H9 (cell line): ENCODE results near the gene HBA1. TPM values are rescaled to one million over a fixed set of nuclear protein-coding genes. Genes with fewer than 3 reads are reported as not detected.

ENCODE experiments used
- DNase-seq: peaks from one replicate; pipeline ENCODE4 v3.0.0-alpha.2; 2017
- H2AFZ ChIP-seq: one replicate; pipeline ENCODE4 v1.6.1; 2013; ENCODE audit warnings: mild to moderate bottlenecking, low read length, control low read depth, moderate library complexity
- H2AK5ac ChIP-seq: 2 replicates; pipeline ENCODE4 v1.6.1; 2013; ENCODE audit warnings: low read length, control low read depth, mixed read lengths; ENCODE audit not compliant: insufficient read length
- H2BK120ac ChIP-seq: one replicate; pipeline ENCODE4 v1.6.1; 2013; ENCODE audit warnings: low read depth, mild to moderate bottlenecking, low read length, control low read depth, inconsistent platforms; ENCODE audit not compliant: poor library complexity, severe bottlenecking
- H2BK12ac ChIP-seq: 2 replicates; pipeline ENCODE4 v1.6.1; 2013; ENCODE audit warnings: low read length, control low read depth, mixed read lengths, low read depth; ENCODE audit not compliant: insufficient read length
- H2BK15ac ChIP-seq: 2 replicates; pipeline ENCODE4 v1.6.1; 2013; ENCODE audit warnings: low read depth, low read length, control low read depth
- H2BK20ac ChIP-seq: one replicate; pipeline ENCODE4 v1.6.1; 2013; ENCODE audit warnings: low read depth, mild to moderate bottlenecking, low read length, control low read depth, inconsistent platforms; ENCODE audit not compliant: poor library complexity, severe bottlenecking
- H2BK5ac ChIP-seq: 2 replicates; pipeline ENCODE4 v1.6.1; 2013; ENCODE audit warnings: low read length, control low read depth, mixed read lengths; ENCODE audit not compliant: insufficient read length
- H3K14ac ChIP-seq: 2 replicates; pipeline ENCODE4 v1.6.1; 2013; ENCODE audit warnings: low read length, control low read depth; ENCODE audit not compliant: insufficient read depth
- H3K18ac ChIP-seq: 2 replicates; pipeline ENCODE4 v1.6.1; 2013; ENCODE audit warnings: low read depth, mild to moderate bottlenecking, mixed read lengths, low read length, control low read depth; ENCODE audit not compliant: insufficient read length
- H3K23ac ChIP-seq: 2 replicates; pipeline ENCODE4 v1.6.1; 2013; ENCODE audit warnings: low read length, control low read depth, mixed read lengths, low read depth; ENCODE audit not compliant: insufficient read length
- H3K23me2 ChIP-seq: 2 replicates; pipeline ENCODE4 v1.6.1; 2013; ENCODE audit warnings: low read depth, mild to moderate bottlenecking, mixed read lengths, low read length, control low read depth; ENCODE audit not compliant: insufficient read length, poor library complexity, severe bottlenecking
- H3K27ac ChIP-seq: 2 replicates; pipeline ENCODE4 v1.5.1; 2013; ENCODE audit warnings: low read length, control low read depth, mixed read lengths, low read depth; ENCODE audit not compliant: insufficient read length
- H3K27me3 ChIP-seq: 2 replicates; pipeline ENCODE4 v1.6.1; 2013; ENCODE audit warnings: low read length, control low read depth, inconsistent platforms; ENCODE audit not compliant: insufficient read depth
- H3K4ac ChIP-seq: 2 replicates; pipeline ENCODE4 v1.6.1; 2013; ENCODE audit warnings: low read depth, mild to moderate bottlenecking, control low read depth, inconsistent platforms, low read length, moderate library complexity
- H3K4me1 ChIP-seq: 2 replicates; pipeline ENCODE4 v1.6.1; 2013; ENCODE audit warnings: low read length, control low read depth, inconsistent platforms; ENCODE audit not compliant: insufficient read depth
- H3K4me2 ChIP-seq: 2 replicates; pipeline ENCODE4 v1.6.1; 2013; ENCODE audit warnings: low read length, control low read depth, mixed read lengths; ENCODE audit not compliant: insufficient read length, insufficient read depth
- H3K56ac ChIP-seq: 2 replicates; pipeline ENCODE4 v1.6.1; 2013; ENCODE audit warnings: low read depth, mild to moderate bottlenecking, mixed read lengths, low read length, control low read depth; ENCODE audit not compliant: insufficient read length
- H3K79me1 ChIP-seq: 2 replicates; pipeline ENCODE4 v1.6.1; 2013; ENCODE audit warnings: low read depth, mild to moderate bottlenecking, moderate library complexity, low read length, control low read depth, inconsistent platforms; ENCODE audit not compliant: insufficient read depth, poor library complexity, severe bottlenecking
- H3K79me2 ChIP-seq: 2 replicates; pipeline ENCODE4 v1.6.1; 2013; ENCODE audit warnings: low read length, control low read depth, inconsistent platforms; ENCODE audit not compliant: insufficient read depth
- H3K9ac ChIP-seq: 2 replicates; pipeline ENCODE4 v1.6.1; 2013; ENCODE audit warnings: low read length, control low read depth, mixed read lengths; ENCODE audit not compliant: insufficient read length; ENCODE audit errors: extremely low read depth
- H3K9me3 ChIP-seq: one replicate; pipeline ENCODE4 v1.6.1; 2013; ENCODE audit warnings: low read depth, low read length, inconsistent platforms; ENCODE audit not compliant: control insufficient read depth
- H3T11ph ChIP-seq: one replicate; pipeline ENCODE4 v1.6.1; 2013; ENCODE audit warnings: mild to moderate bottlenecking, low read length, control low read depth, inconsistent platforms
- H4K20me1 ChIP-seq: one replicate; pipeline ENCODE4 v1.6.1; 2013; ENCODE audit not compliant: control insufficient read depth, insufficient read length, insufficient read depth
- H4K5ac ChIP-seq: 2 replicates; pipeline ENCODE4 v1.6.1; 2013; ENCODE audit warnings: low read depth, mild to moderate bottlenecking, mixed read lengths, low read length, control low read depth; ENCODE audit not compliant: insufficient read length
- H4K8ac ChIP-seq: replicated peaks from 2 replicates; pipeline ENCODE4 v1.6.1; 2013; ENCODE audit warnings: low read length, control low read depth, mixed read lengths, low read depth; ENCODE audit not compliant: insufficient read length
- H4K91ac ChIP-seq: 2 replicates; pipeline ENCODE4 v1.6.1; 2013; ENCODE audit warnings: low read depth, mild to moderate bottlenecking, moderate library complexity, mixed read lengths, low read length, control low read depth; ENCODE audit not compliant: insufficient read length
- H3K27ac Mint-ChIP-seq, 3 experiments: 2 replicates in 2 of 3; 3 replicates in 1 of 3; pipeline ENCODE4 v1.8.0; 2020 to 2021; ENCODE audit warnings: mixed read lengths in 3 of 3, mild to moderate bottlenecking in 1 of 3, moderate library complexity in 1 of 3
- H3K27me3 Mint-ChIP-seq: 2 replicates; pipeline ENCODE4 v1.8.0; 2021; ENCODE audit warnings: low read depth, mild to moderate bottlenecking, moderate library complexity, mixed read lengths
- H3K36me3 Mint-ChIP-seq, 3 experiments: 2 replicates in 2 of 3; 3 replicates in 1 of 3; pipeline ENCODE4 v1.8.0; 2020 to 2021; ENCODE audit warnings: low read depth in 3 of 3, mixed read lengths in 3 of 3; ENCODE audit not compliant: insufficient read depth in 1 of 3
- H3K4me1 Mint-ChIP-seq, 2 experiments: 2 replicates each; pipeline ENCODE4 v1.8.0; 2020; ENCODE audit warnings: mixed read lengths in 2 of 2
- H3K4me3 Mint-ChIP-seq, 2 experiments: 2 replicates in 1 of 2; 3 replicates in 1 of 2; pipeline ENCODE4 v1.8.0; 2020 to 2021; ENCODE audit warnings: mild to moderate bottlenecking in 2 of 2, mixed read lengths in 2 of 2, moderate library complexity in 1 of 2
- H3K9me3 Mint-ChIP-seq, 2 experiments: 2 replicates in 1 of 2; 3 replicates in 1 of 2; pipeline ENCODE4 v1.8.0; 2020; ENCODE audit warnings: mild to moderate bottlenecking in 2 of 2, mixed read lengths in 2 of 2, moderate library complexity in 1 of 2
- CTCF ChIP-seq: fragments of 200-600 bp; sonication (generic); conservative IDR thresholded peaks from 3 replicates; pipeline ENCODE4 v1.8.0; 2021; ENCODE audit warnings: antibody characterized with exemption, mild to moderate bottlenecking
- WGBS: extraction: QIAGEN DNeasy Blood & Tissue Kit; methylation state at CpG from one replicate; pipeline ENCODE4 v1.1.7; 2013; ENCODE audit warnings: missing lambda C conversion rate, low lambda C conversion rate, mixed read lengths; ENCODE audit not compliant: insufficient read length; ENCODE audit errors: extremely low coverage; 5-methylcytosine and 5-hydroxymethylcytosine counted together
- total RNA-seq: library from RNA; stranded (reverse); gene quantifications from 2 replicates; pipeline ENCODE4 v1.2.1, GENCODE V29; 2021

The HBA1 gene
- total RNA-seq, 1 experiment from 2014 or later, result 7.2 TPM

GRCh38 chr16:154217-155030 lies 22.1 kb upstream of the HBA1 start:
- Histone ChIP-seq H3K27me3 (peaks cover 9% of the 10 kb centered on the region; the same call in 1 of the 2 replicates), H3K9ac (no peak overlapping the region), H4K8ac (no peak overlapping the region), H4K20me1 (no peaks in the 10 kb centered on the region), H3K18ac (no peak overlapping the region), H2BK120ac (no peak overlapping the region), H2BK12ac (no peak overlapping the region), H2AK5ac (no peak overlapping the region), H3K23ac (no peak overlapping the region), H2BK20ac (no peak overlapping the region), H4K91ac (no peak overlapping the region), H3K27ac (no peak overlapping the region), H3K79me1 (no peaks in the 10 kb centered on the region), H2BK15ac (no peak overlapping the region), H3K4me2 (peak overlapping the region; percentile 86), H3K14ac (no peak overlapping the region), H3K4me1 (no peaks in the 10 kb centered on the region), H2BK5ac (no peak overlapping the region), H3K79me2 (no peaks in the 10 kb centered on the region), H4K5ac (no peak overlapping the region), H3T11ph (no peak overlapping the region), H3K4ac (no peak overlapping the region), H3K56ac (no peak overlapping the region), H3K23me2 (peaks cover 7% of the 10 kb centered on the region), H3K9me3 (no peaks in the 10 kb centered on the region), H2AFZ (no peak overlapping the region)
- Mint-ChIP-seq H3K9me3 (peaks cover 5 to 9% of the 10 kb centered on the region in 2 experiments; a peak in 3 of 5 replicates), H3K36me3 (no peaks in the 10 kb centered on the region), H3K4me1 (peaks cover 9% of the 10 kb centered on the region in 2 experiments), H3K27ac (no peak overlapping the region), H3K27me3 (peaks cover 82% of the 10 kb centered on the region), H3K4me3 (peak overlapping the region; percentile 63 to 88)
- TF ChIP-seq CTCF, result no peak
- peak; percentile 67 for DNase-seq
- WGBS, result no CpG with 5 or more reads among the region's 59 CpGs
